HepG2 (cell line): Measurements from ENCODE around the gene FAM43B. TPM values are rescaled to one million over a fixed set of nuclear protein-coding genes. Genes with fewer than 3 reads are reported as not detected.

Experiments
- ARNTL ChIP-seq: sonication (generic); formaldehyde crosslinking; IDR thresholded peaks from 2 replicates; pipeline ENCODE4 v1.4.0; 2020; ENCODE audit warnings: mild to moderate bottlenecking, missing genetic modification reagents
- FOSL2 ChIP-seq: sonication (generic); formaldehyde crosslinking; IDR thresholded peaks from 2 replicates; pipeline ENCODE4 v1.4.0; 2020; ENCODE audit warnings: missing genetic modification reagents
- KDM2A ChIP-seq: sonication (generic); formaldehyde crosslinking; IDR thresholded peaks from 2 replicates; pipeline ENCODE4 v1.4.0; 2020; ENCODE audit warnings: low read depth, missing genetic modification reagents, borderline replicate concordance
- NBN ChIP-seq: fragments of 450-650 bp; conservative IDR thresholded peaks from 2 replicates; pipeline ENCODE4 v1.6.1; 2017
- NFIC ChIP-seq: IDR thresholded peaks from 2 replicates; pipeline ENCODE4 v1.6.1; 2012; ENCODE audit warnings: mild to moderate bottlenecking, low read length, inconsistent platforms
- RARA ChIP-seq: IDR thresholded peaks from 2 replicates; pipeline ENCODE4 v1.6.1; 2016; ENCODE audit warnings: missing genetic modification reagents, missing compliant biosample characterization
- RCOR2 ChIP-seq: IDR thresholded peaks from 2 replicates; pipeline ENCODE4 v1.6.1; 2016; ENCODE audit warnings: missing biosample characterization, missing genetic modification reagents
- RORA ChIP-seq: sonication (generic); formaldehyde crosslinking; IDR thresholded peaks from 2 replicates; pipeline ENCODE4 v1.5.0; 2020; ENCODE audit warnings: mild to moderate bottlenecking, missing genetic modification reagents, moderate library complexity
- ZNF225 ChIP-seq: sonication (generic); formaldehyde crosslinking; IDR thresholded peaks from 2 replicates; pipeline ENCODE4 v1.4.0; 2020; ENCODE audit warnings: mild to moderate bottlenecking, missing genetic modification reagents
- ZNF547 ChIP-seq: sonication (generic); formaldehyde crosslinking; IDR thresholded peaks from 2 replicates; pipeline ENCODE4 v1.5.1; 2020; ENCODE audit warnings: mild to moderate bottlenecking, missing genetic modification reagents
- ZNF605 ChIP-seq: sonication (generic); formaldehyde crosslinking; IDR thresholded peaks from 2 replicates; pipeline ENCODE4 v1.8.0; 2022; ENCODE audit warnings: mild to moderate bottlenecking, missing genetic modification reagents
- ZNF644 ChIP-seq: IDR thresholded peaks from 2 replicates; pipeline ENCODE4 v1.6.1; 2016; ENCODE audit warnings: low read depth
- ZNF709 ChIP-seq: sonication (generic); formaldehyde crosslinking; IDR thresholded peaks from 2 replicates; pipeline ENCODE4 v1.5.0; 2020; ENCODE audit warnings: mild to moderate bottlenecking, missing genetic modification reagents
- ZNF761 ChIP-seq: sonication (generic); formaldehyde crosslinking; conservative IDR thresholded peaks from 2 replicates; pipeline ENCODE4 v1.4.0; 2020; ENCODE audit warnings: mild to moderate bottlenecking, missing genetic modification reagents
- polyA plus RNA-seq, 8 experiments: library from polyadenylated mRNA; depleted of rRNA in 3 of 8; stranded (reverse) in 7 of 8; unstranded in 1 of 8; fragments of >200 nt; fragmentation: Illumina TruSeq in 4 of 8; extraction: Trizol in 4 of 8; gene quantifications; 2 replicates each; pipeline versions ENCODE4 v1.2.1 to v1.2.3, GENCODE V29; 2011 to 2016; ENCODE audit warnings: low read depth in 4 of 8, missing spikeins in 1 of 8, mixed read lengths in 1 of 8; ENCODE audit not compliant: insufficient read depth in 1 of 8
- total RNA-seq, 5 experiments: library from RNA; depleted of rRNA; stranded (reverse); fragments of >200 nt; fragmentation: Illumina TruSeq; extraction: Trizol; gene quantifications; 2 replicates each; pipeline ENCODE4 v1.2.3, GENCODE V29; 2016; ENCODE audit warnings: low read depth in 1 of 5
- TF ChIP-seq, protein P1 (sequence below): sonication (generic); formaldehyde crosslinking; IDR thresholded peaks from 2 replicates; pipeline ENCODE4 v1.4.0; 2020; ENCODE audit warnings: missing genetic modification reagents, borderline replicate concordance
- TF ChIP-seq, protein P2 (sequence below): sonication (generic); formaldehyde crosslinking; IDR thresholded peaks from 2 replicates; pipeline ENCODE4 v1.9.0; 2022; ENCODE audit warnings: low read depth, missing genetic modification reagents
- TF ChIP-seq, protein P3 (sequence below): sonication (generic); formaldehyde crosslinking; IDR thresholded peaks from 2 replicates; pipeline ENCODE4 v1.4.0; 2020; ENCODE audit warnings: missing genetic modification reagents
- TF ChIP-seq, protein P4 (sequence below): sonication (generic); formaldehyde crosslinking; IDR thresholded peaks from 2 replicates; pipeline ENCODE4 v1.4.0; 2020; ENCODE audit warnings: missing genetic modification reagents, borderline replicate concordance
- TF ChIP-seq, protein P5 (sequence below): sonication (generic); formaldehyde crosslinking; IDR thresholded peaks from 2 replicates; pipeline ENCODE4 v1.5.1; 2020; ENCODE audit warnings: missing genetic modification reagents, mild to moderate bottlenecking, borderline replicate concordance

The FAM43B gene
- total and polyA plus RNA-seq, 2 of the 13 experiments (the other 11 are each of a cell fraction or from before 2014, with no cell fraction given) = 0.63 to 3.7 TPM

DNA sequence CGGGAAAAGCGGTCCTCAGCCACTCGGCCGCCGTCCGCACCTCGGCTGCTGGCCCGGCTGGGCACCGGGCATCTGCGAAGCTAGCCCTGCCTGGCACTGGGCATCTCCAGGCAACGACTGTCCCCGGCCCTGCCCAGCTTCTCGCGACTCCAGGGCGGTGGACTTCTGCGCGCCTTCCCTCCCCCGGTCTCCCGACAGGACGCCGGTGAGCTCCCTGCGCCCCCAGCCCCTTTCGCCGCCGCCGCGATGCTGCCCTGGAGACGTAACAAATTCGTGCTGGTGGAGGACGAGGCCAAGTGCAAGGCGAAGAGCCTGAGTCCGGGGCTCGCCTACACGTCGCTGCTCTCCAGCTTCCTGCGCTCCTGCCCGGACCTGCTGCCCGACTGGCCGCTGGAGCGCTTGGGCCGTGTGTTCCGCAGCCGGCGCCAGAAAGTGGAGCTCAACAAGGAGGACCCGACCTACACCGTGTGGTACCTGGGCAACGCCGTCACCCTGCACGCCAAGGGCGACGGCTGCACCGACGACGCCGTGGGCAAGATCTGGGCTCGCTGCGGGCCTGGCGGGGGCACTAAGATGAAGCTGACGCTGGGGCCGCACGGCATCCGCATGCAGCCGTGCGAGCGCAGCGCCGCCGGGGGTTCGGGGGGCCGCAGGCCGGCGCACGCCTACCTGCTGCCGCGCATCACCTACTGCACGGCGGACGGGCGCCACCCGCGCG, 514 bp downstream of the FAM43B start (continued):
- no peak for TF ChIP-seq RORA (CRISPR knock-in tag)
- TF ChIP-seq, protein P1, sequence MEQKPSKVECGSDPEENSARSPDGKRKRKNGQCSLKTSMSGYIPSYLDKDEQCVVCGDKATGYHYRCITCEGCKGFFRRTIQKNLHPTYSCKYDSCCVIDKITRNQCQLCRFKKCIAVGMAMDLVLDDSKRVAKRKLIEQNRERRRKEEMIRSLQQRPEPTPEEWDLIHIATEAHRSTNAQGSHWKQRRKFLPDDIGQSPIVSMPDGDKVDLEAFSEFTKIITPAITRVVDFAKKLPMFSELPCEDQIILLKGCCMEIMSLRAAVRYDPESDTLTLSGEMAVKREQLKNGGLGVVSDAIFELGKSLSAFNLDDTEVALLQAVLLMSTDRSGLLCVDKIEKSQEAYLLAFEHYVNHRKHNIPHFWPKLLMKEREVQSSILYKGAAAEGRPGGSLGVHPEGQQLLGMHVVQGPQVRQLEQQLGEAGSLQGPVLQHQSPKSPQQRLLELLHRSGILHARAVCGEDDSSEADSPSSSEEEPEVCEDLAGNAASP = no peak
- no peak for TF ChIP-seq ZNF761 (CRISPR knock-in tag)
- TF ChIP-seq RCOR2 (CRISPR knock-in tag) = no peak
- TF ChIP-seq, protein P2, sequence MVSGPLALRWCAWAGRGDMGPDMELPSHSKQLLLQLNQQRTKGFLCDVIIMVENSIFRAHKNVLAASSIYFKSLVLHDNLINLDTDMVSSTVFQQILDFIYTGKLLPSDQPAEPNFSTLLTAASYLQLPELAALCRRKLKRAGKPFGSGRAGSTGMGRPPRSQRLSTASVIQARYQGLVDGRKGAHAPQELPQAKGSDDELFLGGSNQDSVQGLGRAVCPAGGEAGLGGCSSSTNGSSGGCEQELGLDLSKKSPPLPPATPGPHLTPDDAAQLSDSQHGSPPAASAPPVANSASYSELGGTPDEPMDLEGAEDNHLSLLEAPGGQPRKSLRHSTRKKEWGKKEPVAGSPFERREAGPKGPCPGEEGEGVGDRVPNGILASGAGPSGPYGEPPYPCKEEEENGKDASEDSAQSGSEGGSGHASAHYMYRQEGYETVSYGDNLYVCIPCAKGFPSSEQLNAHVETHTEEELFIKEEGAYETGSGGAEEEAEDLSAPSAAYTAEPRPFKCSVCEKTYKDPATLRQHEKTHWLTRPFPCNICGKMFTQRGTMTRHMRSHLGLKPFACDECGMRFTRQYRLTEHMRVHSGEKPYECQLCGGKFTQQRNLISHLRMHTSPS = 0 out of 2 replicates have a peak, but pooled peaks have one; percentile 37
- no peak for TF ChIP-seq ZNF225
- TF ChIP-seq, protein P3, sequence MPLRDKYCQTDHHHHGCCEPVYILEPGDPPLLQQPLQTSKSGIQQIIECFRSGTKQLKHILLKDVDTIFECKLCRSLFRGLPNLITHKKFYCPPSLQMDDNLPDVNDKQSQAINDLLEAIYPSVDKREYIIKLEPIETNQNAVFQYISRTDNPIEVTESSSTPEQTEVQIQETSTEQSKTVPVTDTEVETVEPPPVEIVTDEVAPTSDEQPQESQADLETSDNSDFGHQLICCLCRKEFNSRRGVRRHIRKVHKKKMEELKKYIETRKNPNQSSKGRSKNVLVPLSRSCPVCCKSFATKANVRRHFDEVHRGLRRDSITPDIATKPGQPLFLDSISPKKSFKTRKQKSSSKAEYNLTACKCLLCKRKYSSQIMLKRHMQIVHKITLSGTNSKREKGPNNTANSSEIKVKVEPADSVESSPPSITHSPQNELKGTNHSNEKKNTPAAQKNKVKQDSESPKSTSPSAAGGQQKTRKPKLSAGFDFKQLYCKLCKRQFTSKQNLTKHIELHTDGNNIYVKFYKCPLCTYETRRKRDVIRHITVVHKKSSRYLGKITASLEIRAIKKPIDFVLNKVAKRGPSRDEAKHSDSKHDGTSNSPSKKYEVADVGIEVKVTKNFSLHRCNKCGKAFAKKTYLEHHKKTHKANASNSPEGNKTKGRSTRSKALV (CRISPR knock-in tag) = peak; percentile 76; the same call in 1 of the 2 replicates
- TF ChIP-seq ZNF644 (CRISPR knock-in tag) = no peak
- TF ChIP-seq FOSL2 = no peak
- TF ChIP-seq ZNF605 (CRISPR knock-in tag) = no peak
- TF ChIP-seq, protein P4, sequence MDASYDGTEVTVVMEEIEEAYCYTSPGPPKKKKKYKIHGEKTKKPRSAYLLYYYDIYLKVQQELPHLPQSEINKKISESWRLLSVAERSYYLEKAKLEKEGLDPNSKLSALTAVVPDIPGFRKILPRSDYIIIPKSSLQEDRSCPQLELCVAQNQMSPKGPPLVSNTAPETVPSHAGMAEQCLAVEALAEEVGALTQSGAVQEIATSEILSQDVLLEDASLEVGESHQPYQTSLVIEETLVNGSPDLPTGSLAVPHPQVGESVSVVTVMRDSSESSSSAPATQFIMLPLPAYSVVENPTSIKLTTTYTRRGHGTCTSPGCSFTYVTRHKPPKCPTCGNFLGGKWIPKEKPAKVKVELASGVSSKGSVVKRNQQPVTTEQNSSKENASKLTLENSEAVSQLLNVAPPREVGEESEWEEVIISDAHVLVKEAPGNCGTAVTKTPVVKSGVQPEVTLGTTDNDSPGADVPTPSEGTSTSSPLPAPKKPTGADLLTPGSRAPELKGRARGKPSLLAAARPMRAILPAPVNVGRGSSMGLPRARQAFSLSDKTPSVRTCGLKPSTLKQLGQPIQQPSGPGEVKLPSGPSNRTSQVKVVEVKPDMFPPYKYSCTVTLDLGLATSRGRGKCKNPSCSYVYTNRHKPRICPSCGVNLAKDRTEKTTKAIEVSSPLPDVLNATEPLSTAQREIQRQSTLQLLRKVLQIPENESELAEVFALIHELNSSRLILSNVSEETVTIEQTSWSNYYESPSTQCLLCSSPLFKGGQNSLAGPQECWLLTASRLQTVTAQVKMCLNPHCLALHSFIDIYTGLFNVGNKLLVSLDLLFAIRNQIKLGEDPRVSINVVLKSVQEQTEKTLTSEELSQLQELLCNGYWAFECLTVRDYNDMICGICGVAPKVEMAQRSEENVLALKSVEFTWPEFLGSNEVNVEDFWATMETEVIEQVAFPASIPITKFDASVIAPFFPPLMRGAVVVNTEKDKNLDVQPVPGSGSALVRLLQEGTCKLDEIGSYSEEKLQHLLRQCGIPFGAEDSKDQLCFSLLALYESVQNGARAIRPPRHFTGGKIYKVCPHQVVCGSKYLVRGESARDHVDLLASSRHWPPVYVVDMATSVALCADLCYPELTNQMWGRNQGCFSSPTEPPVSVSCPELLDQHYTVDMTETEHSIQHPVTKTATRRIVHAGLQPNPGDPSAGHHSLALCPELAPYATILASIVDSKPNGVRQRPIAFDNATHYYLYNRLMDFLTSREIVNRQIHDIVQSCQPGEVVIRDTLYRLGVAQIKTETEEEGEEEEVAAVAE = no peak
- TF ChIP-seq ARNTL (CRISPR knock-in tag) = no peak
- no peak for TF ChIP-seq RARA (CRISPR knock-in tag)
- TF ChIP-seq, protein P5, sequence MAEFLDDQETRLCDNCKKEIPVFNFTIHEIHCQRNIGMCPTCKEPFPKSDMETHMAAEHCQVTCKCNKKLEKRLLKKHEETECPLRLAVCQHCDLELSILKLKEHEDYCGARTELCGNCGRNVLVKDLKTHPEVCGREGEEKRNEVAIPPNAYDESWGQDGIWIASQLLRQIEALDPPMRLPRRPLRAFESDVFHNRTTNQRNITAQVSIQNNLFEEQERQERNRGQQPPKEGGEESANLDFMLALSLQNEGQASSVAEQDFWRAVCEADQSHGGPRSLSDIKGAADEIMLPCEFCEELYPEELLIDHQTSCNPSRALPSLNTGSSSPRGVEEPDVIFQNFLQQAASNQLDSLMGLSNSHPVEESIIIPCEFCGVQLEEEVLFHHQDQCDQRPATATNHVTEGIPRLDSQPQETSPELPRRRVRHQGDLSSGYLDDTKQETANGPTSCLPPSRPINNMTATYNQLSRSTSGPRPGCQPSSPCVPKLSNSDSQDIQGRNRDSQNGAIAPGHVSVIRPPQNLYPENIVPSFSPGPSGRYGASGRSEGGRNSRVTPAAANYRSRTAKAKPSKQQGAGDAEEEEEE (CRISPR knock-in tag) = peak; percentile 50; the same call in 1 of the 2 replicates
- no peak for TF ChIP-seq NFIC
- peak; percentile 46; the same call in 1 of the 2 replicates for TF ChIP-seq KDM2A (CRISPR knock-in tag)
- TF ChIP-seq ZNF709 (CRISPR knock-in tag) = 0 out of 2 replicates have a peak, but pooled peaks have one; percentile 51
- no peak for TF ChIP-seq ZNF547
- TF ChIP-seq NBN = no peak
